ENCODE results near the gene ZBP1. TPM values are rescaled to one million over a fixed set of nuclear protein-coding genes. Genes with fewer than 3 reads are reported as not detected.

The ZBP1 gene
- total RNA-seq, 1 experiment from 2014 or later: not detected

DNA sequence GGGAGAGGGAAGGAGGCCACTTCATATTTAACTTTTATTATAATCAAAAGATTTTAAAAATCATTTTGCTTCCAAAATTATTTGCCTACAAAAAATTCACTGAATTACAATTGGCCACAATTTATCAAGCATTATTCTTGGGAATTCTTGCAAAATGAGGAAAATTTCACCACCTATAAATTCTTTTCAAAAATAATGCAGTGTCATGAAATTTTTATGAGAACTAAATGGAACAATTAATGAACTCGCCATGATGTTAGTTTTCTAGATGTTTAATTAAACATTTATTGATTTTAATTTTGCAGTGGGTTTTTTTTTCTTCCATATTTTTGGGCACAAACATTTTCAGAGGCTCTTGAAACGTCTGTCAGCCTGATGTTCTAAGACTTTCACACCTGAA, 5.8 kb upstream of the ZBP1 start:
- Histone ChIP-seq H2AFZ (ENCODE audit: low read depth, low read length, poor library complexity, severe bottlenecking) (no peak overlapping the region), H3K27me3 (ENCODE audit: insufficient read depth, low read length) (peaks cover 16% of the 10 kb centered on the region; the same call in 1 of the 2 replicates), H3K4me3 (replicated peaks in 1 of 2; ENCODE audit: low read depth in 1 of 2, low read length in 2 of 2) (no peak overlapping the region), H4K20me1 (ENCODE audit: insufficient read depth) (no peaks in the 10 kb centered on the region), H3K79me2 (ENCODE audit: insufficient read depth, low read length) (no peaks in the 10 kb centered on the region), H3K9ac (ENCODE audit: low read length) (no peak overlapping the region), H3K36me3 (ENCODE audit: control insufficient read depth in 1 of 2, insufficient read depth in 2 of 2, low read length in 2 of 2) (no peaks in the 10 kb centered on the region), H3K9me3 (ENCODE audit: control insufficient read depth in 1 of 2, insufficient read depth in 1 of 2, low read depth in 1 of 2, low read length in 2 of 2) (no peaks in the 10 kb centered on the region), H3K4me2 (ENCODE audit: low read length) (no peak overlapping the region), H3K4me1 (ENCODE audit: control insufficient read depth in 1 of 2, insufficient read depth in 2 of 2, low read length in 2 of 2) (0 out of 4 replicates have a peak, but pooled peaks cover 0 to 3% of the 10 kb centered on the region in 2 experiments), H3K27ac (ENCODE audit: low read depth, low read length) (no peak overlapping the region), H3K9me2 (ENCODE audit: insufficient read depth) (no peaks in the 10 kb centered on the region)
- DNase-seq (ENCODE audit: low read depth, low spot score): no peak
- no peak for TF ChIP-seq MAX (IDR thresholded peaks at IDR 0.05)
- no peak for TF ChIP-seq JUND (IDR thresholded peaks at IDR 0.05)
- no peak for TF ChIP-seq EGR1 (IDR thresholded peaks at IDR 0.05; ENCODE audit: low read depth)
- no peak for TF ChIP-seq RAD21 (IDR thresholded peaks at IDR 0.05; ENCODE audit: low read depth)
- TF ChIP-seq CBX3 (IDR thresholded peaks at IDR 0.05; ENCODE audit: low read depth): no peak
- TF ChIP-seq SRF (IDR thresholded peaks at IDR 0.05; ENCODE audit: low read depth): no peak
- no peak for TF ChIP-seq ZBTB33 (IDR thresholded peaks at IDR 0.05; ENCODE audit: extremely low read depth, insufficient replicate concordance, low read length)
- no peak for TF ChIP-seq ZFX (IDR thresholded peaks at IDR 0.05)
- TF ChIP-seq ELF1 (IDR thresholded peaks at IDR 0.05; ENCODE audit: borderline replicate concordance, low read depth): no peak
- TF ChIP-seq EZH2 (IDR thresholded peaks at IDR 0.05): no peak
- TF ChIP-seq ZNF274 (IDR thresholded peaks at IDR 0.05; ENCODE audit: low read depth, low read length): no peak
- no peak for TF ChIP-seq FOSL1 (IDR thresholded peaks at IDR 0.05; ENCODE audit: low read depth)
- no peak for TF ChIP-seq REST (IDR thresholded peaks at IDR 0.05; ENCODE audit: low read depth)
- no peak for TF ChIP-seq CTCF (IDR thresholded peaks at IDR 0.05 in 2 of 3, conservative IDR thresholded peaks at IDR 0.05 in 1 of 3; ENCODE audit: borderline replicate concordance in 1 of 3, insufficient read depth in 1 of 3, low read depth in 2 of 3, low read length in 2 of 3)
- TF ChIP-seq POLR2AphosphoS5 (IDR thresholded peaks at IDR 0.05; ENCODE audit: low read depth, low read length): no peak
- CTCF ChIA-PET: no interaction called here
- BruUV-seq (replicated peaks): no TSS peak
- no peak for ATAC-seq
- intact Hi-C loops (cut with micrococcal nuclease): loop anchor here (10.0 kb wide), 1 partner anchor 579 kb away; no protein-coding TSS in a partner anchor
- RAD21 ChIA-PET (ENCODE audit: low non-redundant PET in 1 of 2, low total read pairs in 2 of 2, uncharacterized antibody in 2 of 2, unreplicated experiment in 2 of 2): no interaction called here
- POLR2A ChIA-PET: no interaction called here

Measured in HCT116 (cell line).